ENCODE measurements around the gene STOX2. TPM values are rescaled to one million over a fixed set of nuclear protein-coding genes. Genes with fewer than 3 reads are reported as not detected.

STOX2 gene
- total and polyA plus RNA-seq, 10 of the 15 experiments (the other 5 are each of a cell fraction or from before 2014, with no cell fraction given): 0.01 to 1.2 (median 0.18) TPM; not detected in 4

GRCh38 chr4:183986291-183986970 lies 81.3 kb downstream of the STOX2 start (continued):
- TF ChIP-seq CUX1 (IDR thresholded peaks at IDR 0.05; ENCODE audit: insufficient replicate concordance, low read depth, low read length): no peak
- no peak for TF ChIP-seq E4F1 (IDR thresholded peaks at IDR 0.05; ENCODE audit: borderline replicate concordance, partially characterized antibody)
- TF ChIP-seq SMAD1 (IDR thresholded peaks at IDR 0.05; ENCODE audit: low read depth, partially characterized antibody): no peak
- no peak for TF ChIP-seq REST (IDR thresholded peaks at IDR 0.05; ENCODE audit: low read depth, low read length)

All from GM12878 (cell line).